RPMI7951 (cell line): ENCODE results near the gene KIF5A. TPM values are rescaled to one million over a fixed set of nuclear protein-coding genes. Genes with fewer than 3 reads are reported as not detected.
A peak's percentile ranks its signal among the peaks of the same experiment; 100 is the strongest.
"Not testable (repeated sequence)": the region's sequence is repeated elsewhere in the genome, so short reads cannot be mapped to it uniquely, and the experiment has no call there.

Experiments
- DNase-seq: peaks from one replicate; pipeline ENCODE4 v3.0.0-alpha.2; 2012; ENCODE audit warnings: low read depth
- total RNA-seq: library from RNA; depleted of rRNA; stranded (reverse); fragments of >200 nt; shearing (Covaris generic); gene quantifications from 2 replicates; pipeline ENCODE4 v1.2.3, GENCODE V29; 2014

The KIF5A gene
- total RNA-seq, 1 experiment from 2014 or later = 0.60 TPM

DNA sequence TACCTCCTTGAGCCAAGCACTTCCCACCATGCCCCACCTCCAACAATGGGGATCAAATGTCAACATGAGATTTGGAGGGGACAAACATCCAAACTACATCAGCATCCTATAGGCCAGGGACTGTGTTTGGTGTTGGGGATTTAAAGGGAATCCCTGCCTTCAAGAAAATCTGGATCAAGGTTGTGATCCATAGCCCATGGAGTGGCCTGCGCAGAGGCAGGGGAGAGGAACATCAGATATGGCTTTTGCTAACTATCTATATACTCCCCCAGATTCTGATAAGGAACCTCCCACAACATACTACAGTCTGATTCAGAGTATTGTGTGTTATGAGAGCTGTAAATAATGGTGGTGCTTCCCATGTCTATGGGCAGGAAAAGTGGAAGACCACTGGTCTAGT lies 5.1 kb downstream of the KIF5A start:
- no peak for DNase-seq

DNA sequence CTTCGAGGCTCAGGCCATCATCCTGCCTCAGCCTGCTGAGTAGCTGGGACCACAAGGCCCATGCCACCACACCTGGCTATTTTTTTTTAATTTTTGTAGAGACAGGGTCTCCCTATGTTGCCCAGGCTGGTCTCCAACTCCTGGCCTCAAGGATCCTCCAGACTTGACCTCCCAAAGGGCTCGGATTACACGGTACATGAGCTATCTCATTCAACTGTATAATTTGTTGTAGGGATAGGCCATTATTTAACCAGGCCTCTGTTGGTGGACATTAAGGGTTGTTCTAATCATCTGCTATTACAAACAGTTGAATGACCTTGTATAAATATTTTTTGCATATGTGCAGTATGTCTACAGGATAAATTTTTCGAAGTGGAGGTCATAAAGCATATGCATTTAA lies 9.0 kb downstream of the KIF5A start:
- no peak for DNase-seq

DNA sequence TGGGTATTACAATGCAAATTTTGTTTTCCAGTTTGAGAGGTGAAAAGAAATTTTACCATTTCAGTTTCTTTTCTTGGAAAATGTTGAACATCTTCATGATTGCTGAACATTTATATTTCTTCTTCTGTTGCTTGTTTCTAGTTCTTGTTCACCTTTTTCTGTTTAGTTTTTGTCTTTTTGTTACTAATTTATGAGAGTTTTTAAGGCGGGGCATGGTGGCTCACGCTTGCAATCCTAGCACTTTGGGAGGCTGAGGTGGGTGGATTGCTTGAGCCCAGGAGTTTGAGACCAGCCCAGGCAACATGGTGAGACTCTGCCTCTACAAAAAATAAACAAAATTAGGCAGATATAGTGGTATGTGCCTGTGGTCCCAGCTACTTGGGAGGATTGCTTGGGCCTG lies 10.7 kb downstream of the KIF5A start:
- DNase-seq = no peak

DNA sequence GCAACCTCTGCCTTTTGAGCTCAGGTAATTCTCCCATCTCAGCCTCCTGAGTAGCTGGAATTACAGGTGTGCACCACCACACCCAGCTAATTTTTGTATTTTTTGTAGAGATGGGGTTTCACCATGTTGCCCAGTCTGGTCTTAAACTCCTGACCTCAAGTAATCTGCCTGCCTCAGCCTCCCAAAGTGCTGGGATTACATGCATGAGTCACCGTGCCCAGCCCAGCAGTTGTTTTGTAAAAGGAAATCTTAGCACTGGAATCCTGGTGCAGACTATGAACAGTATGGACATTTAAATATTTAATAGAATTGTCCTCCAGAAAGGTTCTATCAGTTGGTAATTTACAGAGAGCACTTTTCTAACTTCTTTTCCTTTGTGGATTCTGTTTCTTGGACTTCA lies 11.3 kb downstream of the KIF5A start:
- DNase-seq = peak; percentile 22

DNA sequence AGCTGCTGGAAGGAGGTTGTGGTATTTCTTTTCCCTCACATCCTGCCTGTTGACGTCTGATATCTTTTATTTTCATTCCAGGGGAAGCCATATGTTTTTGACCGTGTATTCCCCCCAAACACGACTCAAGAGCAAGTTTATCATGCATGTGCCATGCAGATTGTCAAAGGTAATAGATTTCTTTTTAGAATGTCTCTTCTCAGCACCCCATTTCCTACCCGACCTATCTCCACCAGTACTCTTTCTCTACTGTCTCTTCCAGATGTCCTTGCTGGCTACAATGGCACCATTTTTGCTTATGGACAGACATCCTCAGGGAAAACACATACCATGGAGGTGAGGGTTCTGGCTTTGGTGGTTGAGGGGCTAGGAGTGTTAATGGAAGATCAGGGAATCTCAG lies 13.5 kb downstream of the KIF5A start:
- no peak for DNase-seq

DNA sequence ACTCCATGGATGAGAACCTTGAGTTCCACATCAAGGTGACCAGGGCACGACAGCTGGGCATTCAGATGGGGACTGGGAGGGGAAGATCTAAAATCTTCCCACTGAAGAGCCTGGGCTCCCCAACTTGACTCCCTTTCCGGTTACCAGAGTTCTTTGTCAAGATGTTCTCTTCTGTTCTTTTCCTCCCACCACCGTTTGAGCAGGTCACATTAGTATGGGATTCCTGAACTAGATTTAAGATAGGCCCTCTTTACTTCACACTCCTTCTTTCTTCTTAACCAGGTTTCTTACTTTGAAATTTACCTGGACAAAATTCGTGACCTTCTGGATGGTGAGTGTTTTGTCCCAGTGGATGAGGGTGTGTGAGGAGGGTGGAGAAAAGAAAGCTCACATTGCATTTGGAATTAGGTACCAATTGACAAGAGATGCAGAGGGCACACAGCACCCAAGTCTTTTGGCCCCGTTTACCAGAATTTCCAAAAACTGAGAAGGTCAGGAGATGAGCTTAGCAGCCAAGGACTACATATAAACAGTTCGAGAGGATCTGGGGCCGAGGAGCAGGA lies 14.4 kb downstream of the KIF5A start:
- DNase-seq = no peak

DNA sequence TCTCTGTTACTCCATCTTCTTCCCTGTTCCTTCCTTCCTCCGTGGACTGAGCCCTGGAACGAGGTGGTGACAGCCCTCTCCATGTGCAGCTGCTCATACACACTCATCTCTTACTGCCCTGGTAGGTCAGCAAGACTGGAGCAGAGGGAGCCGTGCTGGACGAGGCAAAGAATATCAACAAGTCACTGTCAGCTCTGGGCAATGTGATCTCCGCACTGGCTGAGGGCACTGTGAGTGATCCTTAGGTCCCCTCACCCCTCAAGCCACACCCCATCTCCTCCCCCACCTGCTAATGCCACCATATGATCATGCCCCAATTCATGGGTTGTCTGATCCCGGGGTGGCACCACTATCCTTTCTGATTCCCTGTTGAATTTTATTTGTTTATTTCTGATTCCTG lies 19.0 kb downstream of the KIF5A start:
- no peak for DNase-seq

DNA sequence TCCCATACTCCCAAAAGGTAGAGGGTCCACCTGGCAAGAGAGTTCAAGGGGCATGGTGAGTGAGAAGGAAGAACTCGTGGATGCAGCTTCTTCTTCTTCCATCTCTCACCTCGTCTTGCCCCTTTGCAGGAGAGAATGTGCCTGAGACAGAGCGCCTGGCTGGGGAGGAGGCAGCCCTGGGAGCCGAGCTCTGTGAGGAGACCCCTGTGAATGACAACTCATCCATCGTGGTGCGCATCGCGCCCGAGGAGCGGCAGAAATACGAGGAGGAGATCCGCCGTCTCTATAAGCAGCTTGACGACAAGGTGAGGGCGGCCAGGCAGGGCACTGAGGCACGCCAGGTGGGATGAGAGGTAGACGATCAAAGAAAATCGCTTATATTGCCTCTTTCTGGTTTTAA lies 20.0 kb downstream of the KIF5A start:
- no peak for DNase-seq

DNA sequence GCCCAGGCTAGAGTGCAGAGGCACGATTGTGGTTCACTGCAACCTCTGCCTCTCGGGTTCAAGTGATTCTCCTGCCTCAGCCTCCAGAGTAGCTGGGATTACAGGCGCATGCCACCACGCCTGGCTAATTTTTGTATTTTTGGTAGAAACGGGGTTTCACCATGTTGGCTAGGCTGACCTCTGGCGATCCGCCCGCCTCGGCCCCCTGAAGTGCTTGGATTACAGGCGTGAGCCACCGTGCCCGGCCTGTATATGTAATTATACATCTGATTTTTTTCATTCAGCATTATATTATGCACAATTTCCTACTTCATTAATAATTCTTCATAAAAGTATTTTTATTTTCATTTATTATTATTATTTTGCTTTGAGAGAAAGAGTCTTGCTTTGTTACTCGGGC lies 20.6 kb downstream of the KIF5A start:
- not testable (repeated sequence) for DNase-seq

DNA sequence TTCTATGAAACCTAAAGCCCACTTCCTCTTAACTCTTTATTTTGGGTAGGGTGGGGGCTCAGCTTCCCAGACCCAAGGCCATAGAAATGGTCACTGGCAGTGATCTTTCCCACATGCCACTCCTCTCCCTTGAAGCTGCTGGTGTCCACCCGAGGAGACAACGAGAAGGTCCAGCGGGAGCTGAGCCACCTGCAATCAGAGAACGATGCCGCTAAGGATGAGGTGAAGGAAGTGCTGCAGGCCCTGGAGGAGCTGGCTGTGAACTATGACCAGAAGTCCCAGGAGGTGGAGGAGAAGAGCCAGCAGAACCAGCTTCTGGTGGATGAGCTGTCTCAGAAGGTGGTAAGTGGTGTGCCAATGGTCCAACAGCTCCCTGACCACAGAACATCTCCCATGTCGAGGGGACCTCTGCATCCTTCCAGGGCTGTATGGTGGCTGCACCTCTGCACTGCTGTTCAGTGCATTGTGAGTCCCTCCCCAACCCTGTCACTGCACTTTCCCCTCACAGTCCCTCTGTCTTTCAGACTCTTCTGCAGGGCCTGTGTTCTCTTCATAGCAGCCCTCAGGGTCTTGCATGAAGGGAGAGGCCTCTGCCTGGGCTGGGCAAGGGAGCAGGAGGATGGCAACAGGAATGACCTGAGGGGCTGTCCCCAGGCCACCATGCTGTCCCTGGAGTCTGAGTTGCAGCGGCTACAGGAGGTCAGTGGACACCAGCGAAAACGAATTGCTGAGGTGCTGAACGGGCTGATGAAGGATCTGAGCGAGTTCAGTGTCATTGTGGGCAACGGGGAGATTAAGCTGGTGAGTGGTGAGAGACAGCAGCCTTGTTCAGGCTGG lies 22.3 kb downstream of the KIF5A start:
- no peak for DNase-seq

DNA sequence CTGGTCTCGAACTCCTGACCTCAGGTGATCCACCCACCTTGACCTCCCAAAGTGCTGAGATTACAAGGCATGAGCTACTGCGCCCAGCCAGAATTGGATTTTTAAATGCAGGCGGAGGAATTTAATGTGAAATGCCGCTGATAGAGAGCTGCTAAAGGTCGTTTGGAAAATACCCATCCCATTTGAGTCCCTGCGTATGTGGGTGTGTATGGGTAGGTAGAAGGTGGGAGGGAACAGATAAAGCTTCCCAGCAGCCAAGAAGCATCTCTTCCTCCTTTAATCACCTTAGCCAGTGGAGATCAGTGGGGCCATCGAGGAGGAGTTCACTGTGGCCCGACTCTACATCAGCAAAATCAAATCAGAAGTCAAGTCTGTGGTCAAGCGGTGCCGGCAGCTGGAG lies 25.0 kb downstream of the KIF5A start:
- no peak for DNase-seq

DNA sequence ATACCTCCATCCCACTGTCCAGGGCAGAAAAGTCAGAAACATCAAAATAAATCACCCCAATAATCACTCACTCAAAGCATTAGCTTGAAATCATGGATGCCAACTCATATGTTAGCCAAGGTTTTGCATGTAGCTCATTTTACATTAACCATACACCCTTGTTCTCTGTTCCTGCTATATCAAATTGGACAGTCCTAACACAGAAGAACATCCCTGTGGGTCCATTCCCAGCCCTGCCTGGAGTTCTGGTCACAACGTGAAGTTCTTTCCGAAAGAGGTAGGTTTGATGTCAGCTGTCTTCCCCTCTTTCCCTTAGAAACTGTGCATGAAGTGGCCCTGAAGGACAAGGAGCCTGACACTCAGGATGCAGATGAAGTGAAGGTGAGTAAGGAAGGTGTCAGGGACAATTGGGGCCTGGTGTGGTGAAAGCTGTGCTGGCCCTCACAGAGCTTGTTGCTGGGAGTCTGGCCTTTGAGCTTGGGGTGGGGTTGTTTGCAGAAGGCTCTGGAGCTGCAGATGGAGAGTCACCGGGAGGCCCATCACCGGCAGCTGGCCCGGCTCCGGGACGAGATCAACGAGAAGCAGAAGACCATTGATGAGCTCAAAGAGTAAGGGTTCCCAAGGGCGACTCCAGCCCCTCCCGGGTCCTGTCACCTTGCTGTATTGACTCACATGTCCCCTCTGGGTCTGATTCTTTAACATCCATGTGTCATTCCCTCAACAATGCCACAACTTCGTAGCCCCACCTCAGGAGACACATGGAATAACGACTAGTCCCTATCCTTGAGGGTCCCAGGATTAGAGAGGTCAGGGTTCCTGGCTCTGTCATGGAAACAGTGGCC lies 26.1 kb downstream of the KIF5A start:
- no peak for DNase-seq

DNA sequence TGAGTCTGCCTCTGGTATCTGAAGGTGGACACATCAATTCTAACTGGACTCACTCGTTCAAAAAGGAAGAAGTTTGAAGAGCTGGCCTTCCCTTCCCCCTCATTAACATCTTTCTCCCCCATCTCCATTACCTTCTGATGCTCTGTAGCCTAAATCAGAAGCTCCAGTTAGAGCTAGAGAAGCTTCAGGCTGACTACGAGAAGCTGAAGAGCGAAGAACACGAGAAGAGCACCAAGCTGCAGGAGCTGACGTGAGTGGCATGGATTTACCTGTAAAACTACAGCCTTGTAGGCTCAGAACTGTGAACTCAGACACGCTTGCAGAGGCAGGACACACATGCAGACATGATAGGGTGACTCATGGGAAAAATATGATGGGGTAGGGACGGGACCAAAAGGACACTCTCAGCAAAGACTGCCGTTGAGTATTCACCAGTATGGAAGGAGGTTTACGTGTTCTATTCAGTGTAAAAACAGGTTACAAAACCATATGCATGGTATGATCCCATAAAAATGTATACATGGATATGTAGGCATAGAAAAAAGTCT lies 26.8 kb downstream of the KIF5A start:
- DNase-seq = peak; percentile 28

DNA sequence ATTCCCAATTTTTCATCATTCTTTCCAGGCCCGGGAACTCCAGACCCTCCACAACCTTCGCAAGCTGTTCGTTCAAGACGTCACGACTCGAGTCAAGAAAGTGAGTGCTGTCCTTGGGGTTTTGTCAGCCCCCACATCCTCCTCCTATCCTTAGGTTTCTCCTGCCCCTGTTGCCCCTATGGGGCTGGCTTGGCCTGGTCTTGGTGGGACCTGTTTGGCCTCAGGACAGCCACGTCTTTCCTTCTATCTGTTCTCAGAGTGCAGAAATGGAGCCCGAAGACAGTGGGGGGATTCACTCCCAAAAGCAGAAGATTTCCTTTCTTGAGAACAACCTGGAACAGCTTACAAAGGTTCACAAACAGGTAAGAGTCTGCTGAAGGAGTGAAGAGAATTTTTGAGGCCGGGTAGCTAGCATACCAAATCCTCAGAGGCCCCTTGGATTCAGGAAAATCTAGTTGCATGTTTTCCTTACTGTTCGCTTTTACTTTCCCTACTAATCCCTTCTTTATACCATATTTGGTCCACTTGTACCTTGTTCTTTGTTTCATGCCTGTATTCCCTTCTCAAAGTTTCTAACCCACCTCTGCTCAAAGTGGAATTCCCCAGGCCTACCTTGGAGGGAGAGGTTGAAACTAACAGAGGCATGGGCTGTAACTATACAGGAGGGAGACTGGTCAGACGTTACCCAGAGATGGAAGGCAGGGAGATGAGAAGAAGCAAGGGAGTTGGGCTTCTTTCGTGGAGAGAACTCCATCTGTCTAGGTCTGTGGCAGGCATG lies 28.3 kb downstream of the KIF5A start:
- no peak for DNase-seq

DNA sequence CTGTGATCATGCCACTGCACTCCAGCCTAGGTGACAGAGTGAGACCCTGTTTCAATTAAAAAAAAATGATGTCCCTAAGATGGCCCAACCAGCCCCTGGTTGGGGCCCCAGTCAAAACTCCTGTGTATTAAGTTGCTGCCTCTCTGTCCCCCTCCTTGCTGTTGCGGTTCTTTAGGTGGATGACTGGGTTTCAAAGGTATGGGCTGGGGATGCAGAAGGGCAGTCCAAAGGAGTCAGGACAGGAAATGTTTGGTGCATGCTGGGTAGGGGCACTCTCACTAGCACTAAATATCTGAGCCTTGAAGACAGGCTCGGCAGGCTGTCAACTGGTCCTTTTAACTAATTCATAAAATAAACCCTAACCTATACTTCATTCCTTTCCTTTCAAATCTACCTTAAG lies 29.2 kb downstream of the KIF5A start:
- no peak for DNase-seq

DNA sequence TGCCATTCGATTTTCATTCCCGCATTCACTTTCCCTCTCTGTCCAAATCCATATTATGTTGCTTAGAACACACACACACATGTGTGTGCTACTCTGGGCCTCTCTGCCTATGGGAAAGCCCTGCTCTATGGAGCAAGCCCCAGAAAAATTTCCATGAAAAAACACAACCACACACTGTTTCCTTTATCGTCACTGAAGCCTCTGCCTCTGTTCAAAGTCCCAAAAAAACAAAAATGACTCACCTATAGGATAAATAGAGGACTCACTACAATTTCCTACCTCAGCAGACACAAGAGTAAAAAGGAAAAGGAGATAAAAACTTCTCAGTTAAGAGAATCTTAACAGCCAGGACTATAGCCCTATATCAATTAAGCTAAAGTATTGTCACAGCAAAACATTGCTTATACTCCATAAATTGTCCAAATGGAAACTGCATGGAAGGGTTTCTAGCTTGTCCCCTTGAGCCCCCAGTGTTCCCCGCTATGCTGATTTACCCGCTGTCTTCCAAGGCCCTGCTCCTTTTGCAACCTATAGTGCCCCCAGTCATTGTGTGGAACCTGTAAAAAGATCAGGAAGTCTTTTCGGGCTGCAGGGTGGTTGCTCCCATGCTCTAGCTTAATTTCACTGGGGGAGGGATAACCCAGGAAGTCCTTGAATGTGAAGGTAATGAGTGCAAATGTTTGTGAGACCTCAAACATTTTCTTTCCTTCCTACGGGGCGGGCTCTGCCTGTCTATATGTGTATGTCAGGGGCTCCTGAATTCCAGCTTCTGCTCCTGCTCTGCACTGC lies 30.0 kb downstream of the KIF5A start:
- DNase-seq = no peak

DNA sequence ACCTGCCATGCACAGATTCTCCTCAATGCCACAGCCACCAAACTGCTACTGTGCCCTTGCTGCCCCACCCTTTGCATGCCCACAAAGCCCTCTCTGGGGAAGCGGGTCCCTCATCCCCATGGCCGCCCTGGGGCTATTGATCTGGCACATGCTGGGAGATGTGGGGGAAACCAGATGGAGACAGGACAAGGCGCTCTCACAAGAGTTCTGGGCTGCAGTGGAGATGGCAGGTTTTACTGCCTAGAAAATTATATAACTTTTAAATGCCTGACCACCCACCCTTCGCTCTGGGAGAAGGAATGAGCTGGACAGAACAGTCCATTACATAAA lies 30.6 kb downstream of the KIF5A start:
- DNase-seq = no peak

DNA sequence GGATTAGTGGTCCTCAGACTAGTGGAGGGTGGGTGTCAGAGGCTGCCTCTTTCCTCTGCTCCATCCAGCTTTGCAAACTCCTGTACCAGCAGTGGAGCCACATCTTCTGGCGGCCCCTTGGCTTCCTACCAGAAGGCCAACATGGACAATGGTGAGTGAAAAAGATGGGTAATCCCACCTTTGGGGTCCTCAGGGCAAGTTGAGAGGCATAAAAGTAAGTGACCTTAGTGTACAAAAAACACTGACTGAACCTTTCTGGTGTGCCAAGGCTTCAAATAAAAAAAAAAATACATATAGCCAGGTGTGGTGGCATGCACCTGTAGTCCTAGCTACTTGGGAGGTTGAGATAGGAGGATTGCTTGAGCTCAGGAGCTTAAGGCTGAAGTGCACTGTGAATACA lies 32.0 kb downstream of the KIF5A start:
- DNase-seq = no peak

DNA sequence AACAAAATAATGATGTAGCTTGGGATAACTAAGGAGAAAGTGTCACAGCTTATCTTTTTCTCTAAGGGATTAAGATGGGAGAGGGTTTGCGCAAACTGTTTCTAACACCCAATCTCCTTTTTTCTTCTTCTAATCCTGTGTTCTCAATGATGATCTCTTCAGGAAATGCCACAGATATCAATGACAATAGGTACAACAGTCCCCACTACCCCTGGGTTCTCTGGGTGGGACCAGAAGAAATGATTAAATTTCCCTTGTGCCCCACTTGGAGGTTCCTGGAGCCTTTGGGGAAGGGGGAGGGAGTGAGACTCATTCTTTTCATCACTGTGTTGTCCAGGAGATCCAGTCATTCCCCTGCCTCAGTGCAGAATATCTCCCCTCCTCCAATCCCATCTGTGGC lies 32.6 kb downstream of the KIF5A start:
- DNase-seq = no peak

DNA sequence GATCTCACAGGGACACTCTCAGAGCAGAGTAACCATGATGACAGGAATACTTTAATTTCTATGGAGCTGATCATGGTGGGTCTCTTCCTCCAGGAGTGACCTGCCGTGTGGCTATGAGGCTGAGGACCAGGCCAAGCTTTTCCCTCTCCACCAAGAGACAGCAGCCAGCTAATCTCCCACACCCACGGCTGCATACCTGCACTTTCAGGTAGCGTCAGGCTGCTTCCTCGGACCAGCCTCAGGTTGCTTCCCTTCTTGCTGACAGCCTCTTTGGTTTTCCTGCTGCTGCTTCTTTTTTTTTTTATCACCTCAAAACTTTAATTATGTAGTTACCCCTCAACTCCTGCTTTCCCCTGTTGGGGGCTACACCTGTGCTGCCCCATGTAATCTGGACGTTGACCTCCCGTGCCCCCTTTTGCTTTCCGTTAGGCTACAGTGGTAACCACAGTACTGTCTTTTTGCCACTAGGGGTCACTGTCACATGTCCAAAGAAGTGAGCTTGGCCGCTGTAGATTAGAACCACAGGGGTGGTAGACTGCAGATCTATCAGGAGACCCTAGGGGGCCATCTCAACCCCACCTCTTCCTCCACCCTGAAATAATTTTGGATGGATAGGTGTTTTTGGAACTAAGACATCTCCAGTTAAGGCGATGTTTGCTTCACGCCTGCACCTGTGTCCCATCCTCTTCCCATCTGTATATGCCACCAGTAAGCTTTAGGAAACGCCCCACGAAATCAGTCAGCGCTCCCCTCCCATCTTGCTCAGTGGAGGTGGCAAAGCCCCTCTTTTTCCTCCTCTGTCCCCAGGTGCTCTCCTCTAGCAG lies 33.4 kb downstream of the KIF5A start:
- peak; percentile 70 for DNase-seq
